ENCODE measurements around the gene NTRK2. TPM values are rescaled to one million over a fixed set of nuclear protein-coding genes. Genes with fewer than 3 reads are reported as not detected.

NTRK2 gene
- polyA plus RNA-seq, 1 donor (not counting 4 experiments of a cell fraction or from before 2014, with no cell fraction given) = 0.08 TPM

DNA sequence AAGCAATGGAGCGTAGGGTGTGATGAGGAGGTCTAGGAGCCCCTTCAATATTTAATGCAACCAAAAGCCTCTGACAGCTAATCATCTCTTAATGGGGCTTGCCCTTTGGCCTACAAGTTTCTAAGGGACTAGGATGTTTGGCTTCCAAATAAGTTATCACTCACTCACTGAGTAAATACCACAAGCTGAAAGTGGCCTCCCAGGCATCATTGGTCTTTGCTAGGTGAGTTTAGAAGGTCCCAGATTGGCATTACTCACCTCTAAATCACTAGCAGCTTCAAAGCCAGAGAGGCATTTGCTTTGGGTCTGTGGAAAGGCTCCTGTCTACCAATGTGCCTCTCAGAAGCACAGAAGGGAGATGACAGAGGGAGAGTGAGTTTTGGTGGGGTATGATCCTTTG lies 344.2 kb downstream of the NTRK2 start:
- Histone ChIP-seq H3K36me3 (ENCODE audit: control insufficient read depth in 2 of 2, extremely low read depth in 1 of 2, insufficient read depth in 2 of 2, low read length in 2 of 2) (no peaks in the 10 kb centered on the region), H4K20me1 (ENCODE audit: control insufficient read depth, extremely low read depth, insufficient read depth, low read length) (no peaks in the 10 kb centered on the region), H3K4me1 (ENCODE audit: control insufficient read depth, extremely low read depth, insufficient read depth, low read length) (no peaks in the 10 kb centered on the region), H3K27me3 (ENCODE audit: control insufficient read depth, extremely low read depth, insufficient read depth, low read length) (peaks cover 9% of the 10 kb centered on the region), H3K9me3 (ENCODE audit: control insufficient read depth, low read depth, low read length) (no peaks in the 10 kb centered on the region), H3K9ac (ENCODE audit: control insufficient read depth, extremely low read depth, insufficient read depth, low read length) (no peak overlapping the region), H3K27ac (ENCODE audit: control insufficient read depth, insufficient read depth, low read length) (no peak overlapping the region), H2AFZ (ENCODE audit: control insufficient read depth, low read length) (no peak overlapping the region), H3K9me1 (ENCODE audit: control insufficient read depth, extremely low read depth, insufficient read depth, low read length) (no peaks in the 10 kb centered on the region), H3K4me3 (ENCODE audit: control insufficient read depth in 2 of 3, extremely low read depth in 1 of 3, insufficient read depth in 2 of 3, low read depth in 1 of 3, low read length in 3 of 3) (no peak overlapping the region), H3K79me2 (ENCODE audit: control insufficient read depth, insufficient read depth, low read length) (no peaks in the 10 kb centered on the region), H3K4me2 (ENCODE audit: control insufficient read depth, extremely low read depth, insufficient read depth, low read depth, low read length) (no peak overlapping the region)
- dilution Hi-C loops (cut with MboI; ENCODE audit: extremely low pct_ligation_motif_present, low sequenced_read_pairs) = no loop called here
- DNase-seq (ENCODE audit: low read depth, low spot score) (no peak), FAIRE-seq (peak; percentile 23)
- TF ChIP-seq, protein P1, sequence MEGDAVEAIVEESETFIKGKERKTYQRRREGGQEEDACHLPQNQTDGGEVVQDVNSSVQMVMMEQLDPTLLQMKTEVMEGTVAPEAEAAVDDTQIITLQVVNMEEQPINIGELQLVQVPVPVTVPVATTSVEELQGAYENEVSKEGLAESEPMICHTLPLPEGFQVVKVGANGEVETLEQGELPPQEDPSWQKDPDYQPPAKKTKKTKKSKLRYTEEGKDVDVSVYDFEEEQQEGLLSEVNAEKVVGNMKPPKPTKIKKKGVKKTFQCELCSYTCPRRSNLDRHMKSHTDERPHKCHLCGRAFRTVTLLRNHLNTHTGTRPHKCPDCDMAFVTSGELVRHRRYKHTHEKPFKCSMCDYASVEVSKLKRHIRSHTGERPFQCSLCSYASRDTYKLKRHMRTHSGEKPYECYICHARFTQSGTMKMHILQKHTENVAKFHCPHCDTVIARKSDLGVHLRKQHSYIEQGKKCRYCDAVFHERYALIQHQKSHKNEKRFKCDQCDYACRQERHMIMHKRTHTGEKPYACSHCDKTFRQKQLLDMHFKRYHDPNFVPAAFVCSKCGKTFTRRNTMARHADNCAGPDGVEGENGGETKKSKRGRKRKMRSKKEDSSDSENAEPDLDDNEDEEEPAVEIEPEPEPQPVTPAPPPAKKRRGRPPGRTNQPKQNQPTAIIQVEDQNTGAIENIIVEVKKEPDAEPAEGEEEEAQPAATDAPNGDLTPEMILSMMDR (optimal IDR thresholded peaks at IDR 0.05 in 1 of 3, IDR thresholded peaks at IDR 0.05 in 1 of 3, conservative IDR thresholded peaks at IDR 0.05 in 1 of 3; ENCODE audit: extremely low read depth in 1 of 3, insufficient read depth in 2 of 3, low read length in 3 of 3) = no peak
- TF ChIP-seq EZH2 (IDR thresholded peaks at IDR 0.05; ENCODE audit: low read length) = no peak

DNA sequence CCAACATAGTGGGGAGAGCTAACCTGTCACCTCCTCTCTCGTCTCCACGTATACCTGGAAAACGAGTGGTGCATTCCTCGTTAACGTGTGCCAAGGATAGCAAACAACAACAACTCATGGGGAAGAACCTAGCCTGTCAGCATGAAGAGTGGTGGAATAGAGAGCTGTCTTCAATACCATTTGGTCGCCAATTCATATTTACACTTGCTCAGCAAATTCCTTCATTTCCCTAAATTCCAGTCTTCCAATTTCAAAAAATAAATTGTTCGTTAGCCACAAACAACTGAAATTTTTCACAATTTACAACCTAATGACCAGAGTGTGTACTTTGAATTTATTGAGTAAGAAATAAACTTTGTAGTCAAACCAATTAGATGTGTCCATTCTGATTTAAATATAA lies 344.8 kb downstream of the NTRK2 start:
- no peak for DNase-seq (ENCODE audit: low read depth, low spot score)
- TF ChIP-seq EZH2 (IDR thresholded peaks at IDR 0.05; ENCODE audit: low read length) = no peak
- TF ChIP-seq, protein P1 (optimal IDR thresholded peaks at IDR 0.05 in 1 of 3, IDR thresholded peaks at IDR 0.05 in 1 of 3, conservative IDR thresholded peaks at IDR 0.05 in 1 of 3; ENCODE audit: extremely low read depth in 1 of 3, insufficient read depth in 2 of 3, low read length in 3 of 3) = no peak
- no peak overlapping the region for H3K9ac ChIP-seq (ENCODE audit: control insufficient read depth, extremely low read depth, insufficient read depth, low read length)
- H4K20me1 ChIP-seq (ENCODE audit: control insufficient read depth, extremely low read depth, insufficient read depth, low read length) = no peaks in the 10 kb centered on the region
- H3K4me2 ChIP-seq (ENCODE audit: control insufficient read depth, extremely low read depth, insufficient read depth, low read depth, low read length) = no peak overlapping the region
- H3K9me1 ChIP-seq (ENCODE audit: control insufficient read depth, extremely low read depth, insufficient read depth, low read length) = no peaks in the 10 kb centered on the region
- no peaks in the 10 kb centered on the region for H3K9me3 ChIP-seq (ENCODE audit: control insufficient read depth, low read depth, low read length)
- no peak overlapping the region for H3K4me3 ChIP-seq (ENCODE audit: control insufficient read depth in 2 of 3, extremely low read depth in 1 of 3, insufficient read depth in 2 of 3, low read depth in 1 of 3, low read length in 3 of 3)
- no peaks in the 10 kb centered on the region for H3K4me1 ChIP-seq (ENCODE audit: control insufficient read depth, extremely low read depth, insufficient read depth, low read length)
- dilution Hi-C loops (cut with MboI; ENCODE audit: extremely low pct_ligation_motif_present, low sequenced_read_pairs) = no loop called here
- no peak for FAIRE-seq
- H3K27ac ChIP-seq (ENCODE audit: control insufficient read depth, insufficient read depth, low read length) = no peak overlapping the region
- no peak overlapping the region for H2AFZ ChIP-seq (ENCODE audit: control insufficient read depth, low read length)
- no peaks in the 10 kb centered on the region for H3K79me2 ChIP-seq (ENCODE audit: control insufficient read depth, insufficient read depth, low read length)
- peaks cover 9% of the 10 kb centered on the region for H3K27me3 ChIP-seq (ENCODE audit: control insufficient read depth, extremely low read depth, insufficient read depth, low read length)
- no peaks in the 10 kb centered on the region for H3K36me3 ChIP-seq (ENCODE audit: control insufficient read depth in 2 of 2, extremely low read depth in 1 of 2, insufficient read depth in 2 of 2, low read length in 2 of 2)
